HG02678 (cell line): ENCODE data around the gene SH3GL3.

ENCODE experiments used
- ATAC-seq: cut with Tn5 transposase; IDR thresholded peaks from one replicate; pipeline ENCODE4 v1.9.1; 2021; ENCODE audit warnings: mild to moderate bottlenecking, moderate library complexity; ENCODE audit not compliant: unreplicated experiment

SH3GL3 gene

DNA sequence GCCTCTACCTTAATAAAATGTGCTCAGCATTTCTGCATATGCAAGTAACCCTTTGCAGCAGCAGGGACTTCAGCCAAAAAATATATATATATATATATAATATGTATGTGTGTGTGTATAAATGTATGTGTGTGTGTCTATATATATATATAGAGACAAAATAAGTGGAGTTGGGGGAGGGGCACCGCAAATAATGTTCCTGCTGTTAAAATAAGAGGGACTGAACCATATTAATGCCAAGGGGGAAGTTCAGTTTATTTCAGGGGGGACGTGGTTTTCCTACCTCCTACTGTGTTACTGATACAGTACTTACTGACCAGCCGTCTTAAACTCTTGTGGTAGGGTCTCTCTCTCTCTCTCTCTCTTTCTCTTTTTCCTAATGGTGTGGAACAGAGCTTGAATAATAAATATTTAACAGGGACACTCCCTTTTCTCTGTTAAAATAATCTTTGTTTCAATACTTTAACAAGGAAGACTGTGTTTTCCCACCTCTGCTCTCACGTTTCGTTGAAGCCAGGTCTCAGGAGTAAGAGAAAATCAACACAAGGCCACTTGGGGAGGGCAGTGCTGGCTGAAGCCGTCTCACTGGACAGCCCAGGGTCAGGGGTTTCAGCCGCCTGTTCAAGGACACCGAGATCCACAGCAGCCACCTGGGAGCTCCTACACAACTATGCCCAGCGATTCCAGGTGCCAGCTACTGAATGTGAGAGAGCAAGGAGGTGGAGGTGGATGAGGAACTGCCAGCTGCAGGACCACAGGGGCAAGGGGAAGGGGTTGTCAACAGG is 164.0 kb downstream of the SH3GL3 start:
- no peak for ATAC-seq

DNA sequence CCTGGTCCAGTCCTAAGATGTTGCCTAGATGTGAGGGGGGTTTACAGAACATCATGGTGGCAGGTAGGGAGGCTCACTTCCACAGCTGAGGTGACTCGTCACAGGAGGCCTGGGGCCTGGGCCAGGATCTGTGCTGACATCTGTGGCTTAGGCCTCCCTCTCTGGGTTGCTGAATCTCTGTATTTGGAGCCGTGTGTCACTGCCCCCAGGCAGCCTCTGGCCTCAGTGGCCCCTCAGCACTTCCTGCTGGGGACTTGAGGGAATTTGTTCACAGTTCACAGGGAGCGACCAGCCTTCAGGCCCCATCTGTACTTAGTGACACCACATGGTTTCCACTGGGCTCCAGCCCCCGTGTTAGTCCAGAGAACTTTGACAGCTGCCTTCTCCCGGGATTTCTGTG is 165.1 kb downstream of the SH3GL3 start:
- ATAC-seq, result no peak

GRCh38 chr15:83612898-83613635 is 165.9 kb downstream of the SH3GL3 start:
- ATAC-seq, result no peak

DNA sequence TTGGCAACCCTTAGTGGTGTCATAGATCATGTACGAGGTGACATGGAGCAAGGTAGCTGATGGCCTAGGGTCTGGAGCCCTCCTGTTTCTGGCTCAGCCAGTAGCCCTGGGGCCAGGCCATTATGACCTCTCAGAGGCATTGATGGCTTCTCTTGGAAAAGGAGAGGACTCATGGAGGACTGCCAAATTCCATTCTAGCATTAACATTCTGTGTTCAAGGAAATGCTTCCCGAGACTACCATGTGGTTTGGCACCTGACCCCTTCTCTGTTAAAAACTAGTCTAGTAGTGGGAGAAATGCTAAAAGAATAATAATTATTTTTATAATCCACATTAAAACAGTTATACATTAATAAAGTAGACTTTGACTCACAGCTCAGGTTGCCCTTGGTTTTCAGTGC is 166.6 kb downstream of the SH3GL3 start:
- no peak for ATAC-seq

GRCh38 chr15:83616840-83617239 is 169.7 kb downstream of the SH3GL3 start:
- no peak for ATAC-seq

GRCh38 chr15:83626171-83626802 is 179.1 kb downstream of the SH3GL3 start:
- ATAC-seq, result no peak

- ATAC-seq, result no peak
These were observed 184.4 kb downstream of the SH3GL3 start for GRCh38 chr15:83631534-83631933.

- no peak for ATAC-seq
These were observed 196.1 kb downstream of the SH3GL3 start for GRCh38 chr15:83643201-83643600.

GRCh38 chr15:83644439-83644838 is 197.3 kb downstream of the SH3GL3 start:
- ATAC-seq, result no peak

- ATAC-seq, result no peak
These were observed 203.7 kb downstream of the SH3GL3 start for GRCh38 chr15:83650831-83651230.

DNA sequence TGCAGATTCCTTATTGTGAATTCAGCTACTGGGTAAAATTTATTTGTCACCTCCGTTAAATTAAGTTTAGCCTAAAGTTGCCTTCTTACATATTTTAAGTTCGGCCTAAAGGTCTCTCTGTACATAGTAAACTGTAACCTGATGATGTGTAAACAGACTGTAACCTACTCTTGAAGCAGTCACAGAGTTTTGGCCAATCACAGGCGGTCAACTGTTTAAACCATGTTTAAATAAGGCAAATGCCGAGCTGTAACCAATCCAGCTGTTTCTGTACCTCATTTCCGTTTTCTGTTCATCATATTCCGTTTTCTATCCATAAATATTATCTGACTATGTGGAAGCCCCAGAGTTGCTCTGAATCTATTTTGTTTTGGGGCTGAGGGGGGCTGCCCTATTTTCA is 204.4 kb downstream of the SH3GL3 start:
- ATAC-seq, result no peak

DNA sequence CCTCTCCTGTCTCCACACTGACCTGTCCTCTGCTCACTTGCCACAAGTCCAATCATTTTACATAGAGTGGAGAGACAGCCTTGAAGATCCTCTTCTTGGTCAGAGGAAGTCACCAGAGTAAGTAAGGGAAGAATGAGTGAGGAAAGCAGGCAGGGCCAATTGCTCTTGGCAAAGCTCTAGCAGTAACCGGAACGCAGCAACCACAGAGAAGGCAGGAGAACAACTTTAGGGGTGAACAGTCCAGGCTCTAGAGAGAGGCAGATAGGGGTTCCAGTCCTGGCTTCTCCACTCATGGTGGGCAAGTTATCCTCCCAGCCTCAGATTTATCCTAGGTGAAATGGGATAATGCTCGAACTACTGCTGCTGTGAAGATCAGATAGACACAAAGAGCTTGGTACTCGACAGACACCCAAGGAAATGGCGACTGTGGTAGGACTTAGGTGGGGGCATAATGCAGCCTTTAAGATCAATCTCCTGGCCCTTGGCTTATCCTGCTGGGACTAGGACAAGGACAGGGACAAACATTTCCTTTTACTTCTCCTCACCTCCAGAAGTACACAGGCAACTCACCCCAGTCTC is 205.6 kb downstream of the SH3GL3 start:
- ATAC-seq, result no peak

DNA sequence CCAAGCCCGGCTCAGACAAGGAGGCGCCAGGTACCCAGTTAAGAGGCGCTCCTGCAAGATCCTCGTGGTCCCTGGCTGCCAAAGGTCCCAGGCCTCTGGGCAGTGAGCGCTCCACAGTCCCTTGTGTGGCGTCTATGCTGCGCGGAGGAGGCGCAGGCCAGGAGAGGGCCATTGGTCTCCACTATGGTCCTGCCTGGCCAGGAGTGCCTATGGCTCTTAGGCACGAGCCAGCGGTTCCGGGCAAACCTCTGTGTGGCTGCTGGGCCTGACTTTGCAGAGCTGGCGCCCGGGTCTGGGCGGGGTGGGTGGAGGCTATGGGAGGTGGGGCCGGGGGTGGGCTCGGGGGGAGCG is 206.1 kb downstream of the SH3GL3 start:
- ATAC-seq, result no peak

DNA sequence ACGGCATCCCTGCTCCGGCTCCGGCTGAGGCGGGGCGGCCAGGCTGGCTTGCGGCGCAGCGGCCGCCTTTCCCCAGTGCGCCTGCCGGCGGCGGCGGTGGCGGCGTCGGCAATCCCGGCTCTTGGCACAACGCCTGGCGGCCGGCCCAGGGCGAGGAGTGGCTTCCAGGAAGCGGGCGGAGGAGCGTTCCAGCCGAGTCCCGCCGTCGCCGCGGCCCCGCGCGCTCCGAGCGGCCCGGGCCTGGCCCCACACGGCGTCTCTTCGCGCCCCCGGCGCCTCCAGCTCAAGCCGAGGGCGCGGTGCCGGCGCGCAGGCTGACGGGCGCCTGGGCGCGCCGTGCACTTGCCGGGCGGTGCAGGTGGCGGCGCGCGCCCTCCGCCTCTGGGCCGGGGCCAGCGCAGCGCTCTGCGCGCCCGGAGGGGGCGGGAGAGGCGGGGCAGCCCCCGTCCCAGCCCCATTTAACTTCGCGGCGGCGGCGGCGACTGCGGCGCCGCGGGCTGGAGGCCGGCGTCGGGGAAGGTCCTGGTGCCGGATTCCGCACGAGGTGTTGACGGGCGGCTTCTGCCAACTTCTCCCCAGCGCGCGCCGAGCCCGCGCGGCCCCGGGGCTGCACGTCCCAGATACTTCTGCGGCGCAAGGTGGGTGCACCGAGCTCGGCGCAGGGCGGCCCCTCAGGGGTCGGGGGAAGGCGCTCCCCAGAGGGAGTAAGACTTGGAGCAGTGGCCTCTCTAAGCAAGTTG is 206.7 kb downstream of the SH3GL3 start, which contains the start of gene ADAMTSL3:
Gene ADAMTSL3 (plus strand): TSS at position 485 of the 740 bp plus-strand sequence. CDS start 1,639 bp downstream, outside the sequence.
- no peak for ATAC-seq

- no peak for ATAC-seq
These were observed 207.5 kb downstream of the SH3GL3 start for GRCh38 chr15:83654379-83655236.

GRCh38 chr15:83655237-83655616 is 208.1 kb downstream of the SH3GL3 start:
- no peak for ATAC-seq

GRCh38 chr15:83656192-83656591 is 209.1 kb downstream of the SH3GL3 start:
- no peak for ATAC-seq

- ATAC-seq, result no peak
These were observed 209.9 kb downstream of the SH3GL3 start for GRCh38 chr15:83656943-83657528.

- no peak for ATAC-seq
These were observed 210.4 kb downstream of the SH3GL3 start for GRCh38 chr15:83657549-83657948.
